HG03280 (cell line): Measurements from ENCODE around the gene ACP6.
"Not testable (repeated sequence)": the region's sequence is repeated elsewhere in the genome, so short reads cannot be mapped to it uniquely, and the experiment has no call there.

Source experiments
- ATAC-seq: cut with Tn5 transposase; IDR thresholded peaks from one replicate; pipeline ENCODE4 v1.9.1; 2021; ENCODE audit warnings: mild to moderate bottlenecking, moderate library complexity; ENCODE audit not compliant: unreplicated experiment

ACP6 gene

GRCh38 chr1:147670319-147671001 lies at the start of gene ACP6:
Gene ACP6 (minus strand): TSS chr1:147670524. CDS start chr1:147670048, 476 bp downstream.
- ATAC-seq: peak; percentile 94

GRCh38 chr1:147719711-147720225 lies 49.4 kb upstream of the ACP6 start:
- ATAC-seq: no peak

GRCh38 chr1:147719029-147719698 lies 48.8 kb upstream of the ACP6 start:
- no peak for ATAC-seq

GRCh38 chr1:147717706-147718097 lies 47.4 kb upstream of the ACP6 start:
- no peak for ATAC-seq

GRCh38 chr1:147717051-147717705 lies 46.9 kb upstream of the ACP6 start:
- ATAC-seq: no peak

- no peak for ATAC-seq
These were observed 42.3 kb upstream of the ACP6 start for GRCh38 chr1:147712605-147713004.

- ATAC-seq: no peak
These were observed 30.0 kb upstream of the ACP6 start for GRCh38 chr1:147700042-147701006.

GRCh38 chr1:147699686-147700041 lies 29.3 kb upstream of the ACP6 start:
- ATAC-seq: no peak

GRCh38 chr1:147683163-147683763 lies 12.9 kb upstream of the ACP6 start:
- no peak for ATAC-seq

- not testable (repeated sequence) for ATAC-seq
These were observed 10.4 kb upstream of the ACP6 start for GRCh38 chr1:147680608-147681235.

- not testable (repeated sequence) for ATAC-seq
These were observed 7.4 kb upstream of the ACP6 start for GRCh38 chr1:147677681-147678080.

GRCh38 chr1:147676311-147677085 lies 6.2 kb upstream of the ACP6 start:
- no peak for ATAC-seq

GRCh38 chr1:147673816-147674215 lies 3.5 kb upstream of the ACP6 start:
- ATAC-seq: no peak

- no peak for ATAC-seq
These were observed 3.1 kb upstream of the ACP6 start for GRCh38 chr1:147673406-147673805.

GRCh38 chr1:147669469-147670318 lies 630 bp downstream of the ACP6 start:
- ATAC-seq: peak; percentile 31

GRCh38 chr1:147665521-147665920 lies 4.8 kb downstream of the ACP6 start:
- no peak for ATAC-seq

- ATAC-seq: no peak
These were observed 6.1 kb downstream of the ACP6 start for GRCh38 chr1:147664206-147664605.

GRCh38 chr1:147654511-147654910 lies 15.8 kb downstream of the ACP6 start:
- no peak for ATAC-seq
